GM19467 (cell line): ENCODE measurements around the gene FCN2.

Experiments used
- ATAC-seq: cut with Tn5 transposase; IDR thresholded peaks from one replicate; pipeline ENCODE4 v1.9.1; 2021; ENCODE audit warnings: mild to moderate bottlenecking, moderate library complexity; ENCODE audit not compliant: unreplicated experiment

Gene FCN2

GRCh38 chr9:134880484-134881312, at the start of gene FCN2:
FCN2 (plus strand) TSS chr9:134880810; CDS start chr9:134880822, 12 bp downstream.
- no peak for ATAC-seq

- no peak for ATAC-seq
These were observed 49.5 kb upstream of the FCN2 start for GRCh38 chr9:134830926-134831720.

- no peak for ATAC-seq
These were observed 48.1 kb upstream of the FCN2 start for GRCh38 chr9:134832471-134832870.

GRCh38 chr9:134833294-134833880, 47.2 kb upstream of the FCN2 start:
- ATAC-seq = no peak

GRCh38 chr9:134834217-134834956, 46.2 kb upstream of the FCN2 start:
- no peak for ATAC-seq

GRCh38 chr9:134834957-134835419, 45.6 kb upstream of the FCN2 start:
- no peak for ATAC-seq

- no peak for ATAC-seq
These were observed 45.2 kb upstream of the FCN2 start for GRCh38 chr9:134835448-134835847.

GRCh38 chr9:134835987-134836386, 44.6 kb upstream of the FCN2 start:
- ATAC-seq = no peak

GRCh38 chr9:134836406-134836970, 44.1 kb upstream of the FCN2 start:
- no peak for ATAC-seq

GRCh38 chr9:134837529-134837928, 43.1 kb upstream of the FCN2 start:
- no peak for ATAC-seq

- no peak for ATAC-seq
These were observed 41.8 kb upstream of the FCN2 start for GRCh38 chr9:134838651-134839454.

- ATAC-seq = no peak
These were observed 41.0 kb upstream of the FCN2 start for GRCh38 chr9:134839455-134840125.

GRCh38 chr9:134840511-134840910, 40.1 kb upstream of the FCN2 start:
- ATAC-seq = no peak

GRCh38 chr9:134841180-134841904, 39.3 kb upstream of the FCN2 start:
- ATAC-seq = no peak

GRCh38 chr9:134842321-134842720, 38.3 kb upstream of the FCN2 start:
- no peak for ATAC-seq

- ATAC-seq = no peak
These were observed 36.9 kb upstream of the FCN2 start for GRCh38 chr9:134843740-134844139.

GRCh38 chr9:134844821-134845220, 35.8 kb upstream of the FCN2 start:
- no peak for ATAC-seq

- no peak for ATAC-seq
These were observed 34.4 kb upstream of the FCN2 start for GRCh38 chr9:134846187-134846586.
